Endothelial cell of hepatic sinusoid (primary cell): ENCODE measurements around the gene DUSP9.

Experiments
- in situ Hi-C: cut with HindIII; loops from 2 replicates; pipeline ENCODE4 v1.10.0; 2017; ENCODE audit warnings: low sequenced_read_pairs

DUSP9 gene

DNA sequence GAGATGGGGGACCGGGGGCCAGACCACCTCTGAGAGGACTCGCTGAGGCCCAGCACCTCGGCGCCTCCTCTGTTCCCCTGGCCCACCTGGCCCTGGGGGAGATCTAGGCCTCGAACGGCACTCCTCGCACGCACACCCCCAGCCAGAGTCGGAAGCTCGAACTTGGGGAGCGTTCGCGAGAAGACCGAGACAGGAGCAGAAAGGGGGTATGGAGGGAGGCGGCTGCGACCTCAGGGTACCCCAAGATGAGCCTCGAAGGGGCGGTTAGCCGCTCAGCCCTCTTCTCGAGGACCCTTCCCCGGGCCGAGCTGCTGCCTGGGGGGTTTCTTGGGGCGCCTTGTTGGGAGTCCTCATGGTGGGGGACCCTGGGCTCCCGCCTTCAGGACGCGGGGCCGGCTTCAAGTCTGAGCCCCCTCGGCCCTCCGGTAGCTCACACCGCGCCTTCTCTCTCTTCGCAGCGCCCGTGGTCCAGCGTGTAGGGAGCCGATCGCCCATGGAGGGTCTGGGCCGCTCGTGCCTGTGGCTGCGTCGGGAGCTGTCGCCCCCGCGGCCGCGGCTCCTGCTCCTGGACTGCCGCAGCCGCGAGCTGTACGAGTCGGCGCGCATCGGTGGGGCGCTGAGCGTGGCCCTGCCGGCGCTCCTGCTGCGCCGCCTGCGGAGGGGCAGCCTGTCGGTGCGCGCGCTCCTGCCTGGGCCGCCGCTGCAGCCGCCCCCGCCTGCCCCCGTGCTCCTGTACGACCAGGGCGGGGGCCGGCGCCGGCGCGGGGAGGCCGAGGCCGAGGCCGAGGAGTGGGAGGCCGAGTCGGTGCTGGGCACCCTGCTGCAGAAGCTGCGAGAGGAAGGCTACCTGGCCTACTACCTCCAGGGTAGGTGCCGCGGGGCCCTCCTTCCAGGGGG, 706 bp downstream of the DUSP9 start:
- in situ Hi-C loops = no loop called here

DNA sequence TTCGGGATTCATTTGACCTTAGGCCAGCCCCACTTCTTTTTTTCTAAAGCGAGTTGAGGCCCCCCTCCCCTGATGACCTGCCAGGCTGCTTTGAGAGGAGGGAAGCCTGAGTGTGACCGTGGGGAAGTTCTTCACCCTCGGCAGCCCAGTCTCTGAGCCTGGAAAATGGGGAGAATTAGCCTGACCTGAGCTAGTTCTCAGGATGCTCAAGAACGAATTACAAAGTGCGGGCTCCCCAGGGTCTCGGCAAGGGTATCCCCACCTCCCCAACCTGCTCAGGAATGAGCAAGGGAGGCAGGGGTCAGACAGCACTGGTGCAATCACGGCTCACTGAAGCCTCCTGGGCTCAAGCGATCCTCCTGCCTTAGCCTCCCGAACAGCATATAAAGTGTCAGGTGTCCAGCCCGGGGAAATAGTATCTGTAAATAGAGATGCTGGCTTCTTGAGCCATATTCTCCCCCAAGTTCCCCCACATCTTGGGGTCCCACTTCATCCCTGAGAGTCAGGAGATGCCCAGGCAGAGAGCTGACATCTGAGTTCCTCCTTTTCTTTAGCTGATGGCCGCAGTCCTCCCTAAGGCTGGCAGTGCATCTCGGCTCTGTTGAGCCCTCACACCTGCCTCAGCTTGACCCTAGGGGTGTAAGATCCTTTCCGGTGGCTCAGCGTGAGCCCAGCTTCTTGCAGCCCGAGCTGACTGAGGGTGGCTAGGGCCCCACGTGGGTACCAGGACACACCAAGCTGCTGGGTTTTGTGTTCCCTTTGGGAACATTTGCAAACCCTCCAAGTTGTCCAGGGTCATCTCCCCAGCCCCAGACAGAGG, 1.6 kb downstream of the DUSP9 start:
- in situ Hi-C loops = no loop called here

DNA sequence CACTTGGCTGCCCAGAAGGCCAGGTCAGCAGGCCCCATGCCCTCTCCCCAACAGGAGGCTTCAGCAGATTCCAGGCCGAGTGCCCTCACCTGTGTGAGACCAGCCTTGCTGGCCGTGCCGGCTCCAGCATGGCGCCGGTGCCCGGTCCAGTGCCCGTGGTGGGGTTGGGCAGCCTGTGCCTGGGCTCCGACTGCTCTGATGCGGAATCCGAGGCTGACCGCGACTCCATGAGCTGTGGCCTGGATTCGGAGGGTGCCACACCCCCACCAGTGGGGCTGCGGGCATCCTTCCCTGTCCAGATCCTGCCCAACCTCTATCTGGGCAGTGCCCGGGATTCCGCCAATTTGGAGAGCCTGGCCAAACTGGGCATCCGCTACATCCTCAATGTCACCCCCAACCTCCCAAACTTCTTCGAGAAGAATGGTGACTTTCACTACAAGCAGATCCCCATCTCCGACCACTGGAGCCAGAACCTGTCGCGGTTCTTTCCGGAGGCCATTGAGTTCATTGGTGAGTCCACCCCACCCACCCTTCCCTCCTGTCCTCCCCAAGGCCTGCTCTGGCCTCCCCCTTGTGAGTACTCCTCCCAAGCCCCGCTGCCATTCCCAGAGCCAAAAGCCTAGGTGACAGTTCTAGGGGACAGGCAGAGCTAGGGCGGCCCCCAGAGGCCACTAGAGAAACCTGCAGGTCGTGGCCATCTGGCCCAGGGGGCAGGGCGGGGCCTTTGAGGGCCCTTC, 2.3 kb downstream of the DUSP9 start:
- in situ Hi-C loops = no loop called here

GRCh38 chrX:153649915-153650782, 3.1 kb downstream of the DUSP9 start:
- in situ Hi-C loops = no loop called here

DNA sequence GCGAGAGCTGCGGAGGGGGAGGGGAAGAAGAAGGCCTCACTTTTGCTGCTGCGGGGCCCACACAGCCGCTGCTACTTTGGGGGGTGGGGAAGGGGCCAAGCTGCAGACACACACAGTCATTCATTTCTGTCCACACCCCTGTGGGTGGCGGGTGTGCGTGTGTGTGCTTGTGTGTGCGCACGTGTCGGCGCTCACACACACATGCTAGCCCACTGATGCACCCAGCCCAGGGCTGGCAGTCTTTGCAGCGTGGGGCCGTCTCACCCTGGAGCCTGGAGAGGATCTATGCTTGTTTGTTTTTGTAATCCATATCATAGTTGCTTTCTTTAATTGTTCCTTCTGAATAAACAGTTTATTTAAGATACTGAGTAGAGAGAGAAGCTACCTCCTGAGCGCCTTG, 4.0 kb downstream of the DUSP9 start:
- in situ Hi-C loops = no loop called here

DNA sequence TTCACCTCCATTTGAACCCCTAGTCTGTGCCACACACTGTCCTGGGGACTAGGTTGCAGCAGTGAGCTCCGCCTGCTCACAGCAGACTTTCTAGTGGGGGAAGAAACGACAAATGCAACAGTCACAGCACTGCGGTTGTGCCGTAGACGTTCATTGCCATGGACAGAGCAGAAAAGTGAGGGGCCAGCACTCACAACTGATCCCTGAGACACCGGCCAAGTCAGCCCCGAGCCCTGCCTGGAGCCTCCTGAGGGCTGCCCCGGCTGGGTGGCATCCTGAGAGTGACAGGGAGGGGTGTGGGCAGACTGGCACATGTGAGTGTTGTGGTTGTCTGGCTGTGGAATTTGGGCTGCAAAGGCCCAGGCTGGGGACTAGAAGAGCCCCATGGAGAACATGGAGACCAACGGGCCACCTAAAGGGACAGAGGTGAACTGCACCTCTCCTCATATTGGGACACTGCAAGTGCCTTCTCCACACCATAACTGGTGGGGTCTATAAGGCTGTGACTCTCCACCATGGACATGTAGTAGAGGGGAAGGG, 4.6 kb downstream of the DUSP9 start:
- in situ Hi-C loops = no loop called here

DNA sequence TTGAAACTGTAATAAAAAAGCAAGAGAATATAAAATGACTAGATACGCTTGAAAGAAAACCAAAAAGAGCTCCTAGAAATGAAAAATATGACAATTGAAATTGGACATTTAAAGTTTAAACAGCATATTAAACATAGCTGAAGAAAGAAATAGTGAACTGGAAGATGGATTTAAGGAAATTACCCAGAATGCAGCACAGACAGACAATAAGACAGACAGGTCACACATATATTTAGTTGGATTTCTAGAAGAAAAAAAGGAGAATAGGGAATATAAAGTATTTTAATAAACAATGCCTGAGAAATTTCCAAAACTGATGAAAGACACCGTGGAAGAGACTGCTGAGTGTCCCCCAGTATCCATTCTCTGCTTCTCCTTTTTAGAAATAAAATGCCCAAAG, 6.6 kb downstream of the DUSP9 start:
- in situ Hi-C loops = no loop called here

DNA sequence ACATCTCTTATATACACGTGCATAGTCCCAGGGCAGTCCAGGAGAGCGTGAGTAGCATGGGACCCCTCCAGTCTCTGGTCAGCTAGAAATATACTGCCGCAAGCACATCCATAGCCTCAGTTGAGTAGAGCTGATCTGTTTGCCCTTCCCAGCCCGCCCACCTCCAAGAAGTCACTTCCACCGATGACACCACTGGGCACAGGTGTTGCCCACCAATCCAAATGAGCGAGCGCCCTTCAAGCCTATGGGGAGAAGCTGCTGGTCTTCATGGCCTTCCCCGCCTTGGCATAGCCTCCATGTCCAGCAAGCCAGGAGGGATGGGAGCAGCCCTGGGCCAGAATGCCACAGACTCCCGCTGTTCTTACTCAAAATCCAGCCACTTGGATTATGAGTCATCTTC, 10.2 kb downstream of the DUSP9 start:
- in situ Hi-C loops = loop anchor here (5.0 kb wide), 1 partner anchor 105 kb away; no protein-coding TSS in a partner anchor

DNA sequence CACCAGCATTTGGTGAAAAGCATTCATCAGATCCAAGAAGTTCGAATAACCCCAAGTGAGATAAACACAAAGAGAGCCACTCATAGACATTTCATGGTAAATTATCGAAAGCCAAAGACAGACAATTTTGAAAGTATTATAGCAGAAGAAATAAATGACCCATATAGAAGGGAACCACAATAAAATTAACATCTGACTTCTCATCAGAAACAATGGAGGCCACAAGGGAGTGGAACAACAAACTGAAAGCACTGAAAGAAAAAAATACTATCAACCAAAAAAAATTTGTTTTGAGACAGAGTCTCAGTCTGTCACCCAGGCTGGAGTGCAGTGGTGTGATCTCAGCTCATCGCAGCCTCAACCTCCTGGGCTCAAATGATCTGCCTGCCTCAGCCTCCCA, 12.3 kb downstream of the DUSP9 start:
- in situ Hi-C loops = loop anchor here (5.0 kb wide), 1 partner anchor 107 kb away; no protein-coding TSS in a partner anchor

GRCh38 chrX:153662266-153662665, 15.3 kb downstream of the DUSP9 start:
- in situ Hi-C loops = no loop called here

GRCh38 chrX:153665726-153666306, 18.8 kb downstream of the DUSP9 start:
- in situ Hi-C loops = no loop called here

DNA sequence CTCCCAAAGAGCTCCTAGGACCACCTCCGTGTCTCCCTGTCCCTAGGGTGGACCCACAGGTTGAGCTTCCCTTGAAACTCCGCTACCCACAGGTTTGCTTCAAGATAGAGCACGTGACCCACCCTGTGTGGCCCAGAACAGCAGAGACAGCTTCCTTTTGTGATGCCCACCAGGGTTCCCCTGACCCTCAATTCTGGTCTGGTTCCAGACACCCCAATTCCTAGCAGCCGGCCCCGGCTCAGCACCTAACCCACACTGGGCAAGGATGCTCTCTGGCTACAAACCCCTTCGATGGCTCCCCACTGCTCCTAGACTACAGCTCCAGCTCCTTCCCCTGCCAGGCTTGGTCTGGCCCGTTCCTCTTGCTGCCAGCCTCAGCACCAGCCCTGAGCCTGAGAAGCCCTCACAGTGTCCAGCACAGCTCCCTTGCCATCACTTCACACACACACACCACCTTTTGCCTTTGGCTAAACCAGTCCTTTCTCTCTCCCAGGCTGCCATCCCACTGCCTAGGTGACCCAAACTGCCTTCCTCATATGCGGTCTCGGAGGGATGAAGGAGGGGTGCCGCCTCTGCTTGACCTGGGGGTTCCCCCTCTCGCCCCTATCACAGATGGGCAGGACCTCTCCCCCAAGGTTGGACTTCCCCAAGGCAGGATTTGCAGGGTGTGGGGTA, 20.4 kb downstream of the DUSP9 start:
- in situ Hi-C loops = no loop called here

- in situ Hi-C loops = no loop called here
These were observed 21.0 kb downstream of the DUSP9 start for GRCh38 chrX:153667956-153668396.

DNA sequence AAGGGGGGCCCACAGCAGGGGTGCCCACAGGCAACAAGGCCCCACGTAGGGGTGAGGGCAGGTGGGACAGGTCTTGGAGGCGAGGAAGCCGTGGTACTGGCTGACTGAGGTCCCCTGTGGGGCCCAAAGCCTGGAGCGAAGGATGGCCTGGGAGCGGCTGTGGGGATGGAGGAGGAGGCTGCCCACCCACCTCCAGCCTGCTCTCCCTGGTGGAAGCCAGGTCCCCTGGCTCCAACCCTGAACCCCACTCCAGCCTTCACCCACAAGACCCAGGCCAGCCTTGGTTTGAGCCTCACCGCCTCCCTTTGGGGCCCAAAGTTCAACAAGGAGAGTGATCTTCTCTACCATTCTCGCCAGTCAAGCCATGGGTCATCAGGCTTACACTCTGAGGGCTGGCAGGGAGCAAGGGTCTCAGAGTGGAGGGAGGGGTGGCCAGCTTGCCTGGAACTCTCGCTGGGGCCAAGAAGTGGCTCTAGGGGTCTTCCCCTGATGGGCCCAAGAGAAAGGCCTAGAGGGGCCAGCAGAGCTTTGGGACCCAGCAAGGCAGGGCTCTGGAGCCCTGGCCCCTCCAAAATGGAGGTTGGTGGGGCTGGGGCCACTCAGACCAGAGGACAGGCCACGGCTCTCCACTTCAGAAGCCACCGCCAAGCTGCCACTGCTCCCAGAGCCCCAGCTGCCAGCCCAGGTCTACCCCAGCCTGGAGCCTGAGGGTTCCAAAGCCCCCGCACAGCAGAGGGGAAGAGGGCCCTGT, 21.6 kb downstream of the DUSP9 start:
- in situ Hi-C loops = no loop called here

- in situ Hi-C loops = no loop called here
These were observed 22.3 kb downstream of the DUSP9 start for GRCh38 chrX:153669174-153669890.

DNA sequence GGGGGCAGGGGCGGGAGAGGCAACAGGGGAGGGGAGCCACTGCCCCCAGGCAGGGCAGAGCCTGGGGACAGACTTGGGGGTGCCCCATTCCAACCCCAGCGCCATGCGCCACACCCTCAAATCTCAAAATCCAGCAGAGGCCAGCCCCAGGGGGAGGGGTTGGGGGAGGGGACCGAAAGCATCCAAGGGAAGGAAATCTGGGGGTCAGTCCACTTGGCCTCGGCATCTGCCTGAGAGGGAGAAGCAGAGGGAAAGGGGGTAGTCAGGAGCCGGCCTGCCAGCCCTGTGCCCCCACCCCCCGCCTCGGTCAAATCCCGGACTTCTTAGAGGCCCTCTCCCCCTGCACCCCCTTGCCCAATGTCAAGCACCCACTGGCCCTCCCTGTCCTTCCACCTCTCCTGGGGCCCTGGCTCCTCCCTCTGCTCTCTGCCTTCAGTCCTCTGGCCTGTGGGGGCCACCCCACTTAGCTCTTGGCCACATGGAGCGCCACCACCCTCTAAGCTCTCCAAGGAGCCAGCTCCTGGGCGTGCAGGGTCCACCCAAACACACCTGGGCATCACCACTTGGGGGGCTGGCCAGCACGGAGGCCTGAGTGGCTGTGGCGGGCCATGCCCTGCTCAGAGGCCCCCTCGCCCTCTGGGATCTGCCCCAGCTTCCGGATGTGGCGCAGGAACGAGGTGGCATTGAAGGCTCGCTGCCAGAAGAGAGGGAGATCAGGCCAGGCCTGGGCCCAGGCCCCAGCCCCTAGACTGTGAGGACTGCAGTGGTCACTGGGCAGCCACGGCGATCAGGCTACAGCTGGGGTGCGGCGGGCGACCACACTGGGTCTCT, 23.1 kb downstream of the DUSP9 start:
- in situ Hi-C loops = no loop called here
